ENCODE results near the gene ADORA2B.

ADORA2B gene

DNA sequence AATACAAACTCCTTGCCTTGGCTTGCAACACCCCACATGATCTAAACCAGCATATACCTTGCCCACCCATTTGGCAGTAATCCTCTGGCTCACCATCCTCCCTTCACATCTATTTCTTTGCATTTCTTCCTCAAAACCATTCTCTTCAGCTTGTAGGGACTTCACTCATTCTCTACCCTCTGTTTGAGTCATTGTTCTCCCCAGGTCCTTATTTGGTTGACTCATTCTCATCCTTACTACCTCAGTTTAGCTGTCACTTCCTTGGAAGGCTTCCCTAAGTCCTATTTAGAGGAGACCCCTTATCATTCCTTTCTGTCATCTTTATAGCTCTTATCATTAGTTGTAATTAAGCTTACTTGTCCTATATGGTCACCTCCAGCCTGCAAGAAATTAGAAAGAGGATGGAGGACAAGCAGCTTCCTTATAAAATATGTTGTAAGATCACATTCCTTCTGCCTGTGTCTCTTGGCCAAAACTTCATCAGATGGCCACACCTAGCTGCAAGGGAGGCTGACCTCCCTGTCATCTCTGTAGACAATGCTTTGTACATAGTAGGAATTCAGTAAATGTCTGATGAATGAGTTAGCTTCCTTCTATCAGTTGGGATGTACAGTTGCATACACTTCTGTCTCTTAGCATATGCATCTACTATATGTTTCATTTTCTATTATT, 56.4 kb downstream of the ADORA2B start (continued):
- TF ChIP-seq, protein P1, sequence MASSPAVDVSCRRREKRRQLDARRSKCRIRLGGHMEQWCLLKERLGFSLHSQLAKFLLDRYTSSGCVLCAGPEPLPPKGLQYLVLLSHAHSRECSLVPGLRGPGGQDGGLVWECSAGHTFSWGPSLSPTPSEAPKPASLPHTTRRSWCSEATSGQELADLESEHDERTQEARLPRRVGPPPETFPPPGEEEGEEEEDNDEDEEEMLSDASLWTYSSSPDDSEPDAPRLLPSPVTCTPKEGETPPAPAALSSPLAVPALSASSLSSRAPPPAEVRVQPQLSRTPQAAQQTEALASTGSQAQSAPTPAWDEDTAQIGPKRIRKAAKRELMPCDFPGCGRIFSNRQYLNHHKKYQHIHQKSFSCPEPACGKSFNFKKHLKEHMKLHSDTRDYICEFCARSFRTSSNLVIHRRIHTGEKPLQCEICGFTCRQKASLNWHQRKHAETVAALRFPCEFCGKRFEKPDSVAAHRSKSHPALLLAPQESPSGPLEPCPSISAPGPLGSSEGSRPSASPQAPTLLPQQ (tag by site-specific recombination; IDR thresholded peaks at IDR 0.05): no peak
- TF ChIP-seq ZNF629 (tag by site-specific recombination; IDR thresholded peaks at IDR 0.05) (no peak), ZNF2 (tag by site-specific recombination; IDR thresholded peaks at IDR 0.05) (no peak), ZNF175 (tag by site-specific recombination; IDR thresholded peaks at IDR 0.05) (no peak)

DNA sequence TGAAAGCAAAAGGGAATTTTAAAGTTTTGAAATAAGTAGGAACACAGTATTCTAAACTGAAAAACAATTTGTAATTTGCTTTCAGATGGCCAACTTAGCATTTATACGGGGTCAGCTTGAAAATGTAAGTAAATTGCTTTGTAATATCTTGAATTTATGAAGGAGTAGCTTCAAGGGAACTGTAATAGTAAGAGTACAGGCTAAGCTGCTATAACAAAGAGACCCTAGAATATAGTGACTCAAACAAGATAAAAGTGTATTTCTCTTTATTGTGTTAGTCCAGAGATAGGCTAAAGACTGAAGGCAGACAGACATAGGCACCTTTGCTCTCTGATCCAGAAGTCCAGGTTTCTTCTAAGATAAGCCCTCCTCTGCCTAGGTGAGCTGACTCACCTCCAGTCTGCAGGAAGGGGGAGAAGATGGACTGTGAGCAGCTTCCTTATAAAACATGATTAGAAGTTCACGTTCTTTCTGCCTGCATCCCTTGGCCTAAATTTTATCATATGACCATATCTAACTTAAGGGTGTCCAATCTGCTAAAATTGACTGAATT, 57.9 kb downstream of the ADORA2B start:
- no peaks in the 10 kb centered on the region for H3K9me3 ChIP-seq (ENCODE audit: control insufficient read depth, insufficient read depth, low read depth, low read length)
- POLR2A ChIA-PET: no interaction called here
- no peaks in the 10 kb centered on the region for H3K4me1 ChIP-seq (ENCODE audit: control insufficient read depth, insufficient read depth, low read length)
- peaks cover 60 to 72% of the 10 kb centered on the region in 2 experiments for H3K36me3 ChIP-seq (ENCODE audit: control insufficient read depth in 2 of 2, insufficient read depth in 1 of 2, low read length in 2 of 2)
- TF ChIP-seq, protein P2, sequence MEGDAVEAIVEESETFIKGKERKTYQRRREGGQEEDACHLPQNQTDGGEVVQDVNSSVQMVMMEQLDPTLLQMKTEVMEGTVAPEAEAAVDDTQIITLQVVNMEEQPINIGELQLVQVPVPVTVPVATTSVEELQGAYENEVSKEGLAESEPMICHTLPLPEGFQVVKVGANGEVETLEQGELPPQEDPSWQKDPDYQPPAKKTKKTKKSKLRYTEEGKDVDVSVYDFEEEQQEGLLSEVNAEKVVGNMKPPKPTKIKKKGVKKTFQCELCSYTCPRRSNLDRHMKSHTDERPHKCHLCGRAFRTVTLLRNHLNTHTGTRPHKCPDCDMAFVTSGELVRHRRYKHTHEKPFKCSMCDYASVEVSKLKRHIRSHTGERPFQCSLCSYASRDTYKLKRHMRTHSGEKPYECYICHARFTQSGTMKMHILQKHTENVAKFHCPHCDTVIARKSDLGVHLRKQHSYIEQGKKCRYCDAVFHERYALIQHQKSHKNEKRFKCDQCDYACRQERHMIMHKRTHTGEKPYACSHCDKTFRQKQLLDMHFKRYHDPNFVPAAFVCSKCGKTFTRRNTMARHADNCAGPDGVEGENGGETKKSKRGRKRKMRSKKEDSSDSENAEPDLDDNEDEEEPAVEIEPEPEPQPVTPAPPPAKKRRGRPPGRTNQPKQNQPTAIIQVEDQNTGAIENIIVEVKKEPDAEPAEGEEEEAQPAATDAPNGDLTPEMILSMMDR (tag by site-specific recombination; IDR thresholded peaks at IDR 0.05): no peak
- TF ChIP-seq ZNF274 (IDR thresholded peaks at IDR 0.05; ENCODE audit: low read length) (no peak), ZNF274 (tag by site-specific recombination; IDR thresholded peaks at IDR 0.05; ENCODE audit: borderline replicate concordance) (no peak), ZNF112 (tag by site-specific recombination; IDR thresholded peaks at IDR 0.05) (no peak), SP2 (tag by site-specific recombination; IDR thresholded peaks at IDR 0.05) (no peak), ZNF664 (tag by site-specific recombination; IDR thresholded peaks at IDR 0.05) (no peak), ZNF366 (tag by site-specific recombination; conservative IDR thresholded peaks at IDR 0.05) (no peak), ZNF37A (tag by site-specific recombination; IDR thresholded peaks at IDR 0.05) (no peak), GLIS2 (tag by site-specific recombination; IDR thresholded peaks at IDR 0.05) (no peak), OSR2 (tag by site-specific recombination; IDR thresholded peaks at IDR 0.05) (no peak), RBAK (tag by site-specific recombination; IDR thresholded peaks at IDR 0.05) (no peak), ZBTB20 (tag by site-specific recombination; IDR thresholded peaks at IDR 0.05) (no peak), KLF9 (tag by site-specific recombination; IDR thresholded peaks at IDR 0.05; ENCODE audit: low read depth) (no peak), ZNF596 (tag by site-specific recombination; IDR thresholded peaks at IDR 0.05) (no peak), ZNF473 (tag by site-specific recombination; IDR thresholded peaks at IDR 0.05) (no peak)
- TF ChIP-seq, protein P3, sequence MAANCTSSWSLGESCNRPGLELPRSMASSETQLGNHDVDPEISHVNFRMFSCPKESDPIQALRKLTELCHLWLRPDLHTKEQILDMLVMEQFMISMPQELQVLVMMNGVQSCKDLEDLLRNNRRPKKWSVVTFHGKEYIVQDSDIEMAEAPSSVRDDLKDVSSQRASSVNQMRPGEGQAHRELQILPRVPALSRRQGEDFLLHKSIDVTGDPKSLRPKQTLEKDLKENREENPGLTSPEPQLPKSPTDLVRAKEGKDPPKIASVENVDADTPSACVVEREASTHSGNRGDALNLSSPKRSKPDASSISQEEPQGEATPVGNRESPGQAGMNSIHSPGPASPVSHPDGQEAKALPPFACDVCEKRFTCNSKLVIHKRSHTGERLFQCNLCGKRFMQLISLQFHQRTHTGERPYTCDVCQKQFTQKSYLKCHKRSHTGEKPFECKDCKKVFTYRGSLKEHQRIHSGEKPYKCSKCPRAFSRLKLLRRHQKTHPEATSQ (tag by site-specific recombination; IDR thresholded peaks at IDR 0.05): no peak
- TF ChIP-seq, protein P4, sequence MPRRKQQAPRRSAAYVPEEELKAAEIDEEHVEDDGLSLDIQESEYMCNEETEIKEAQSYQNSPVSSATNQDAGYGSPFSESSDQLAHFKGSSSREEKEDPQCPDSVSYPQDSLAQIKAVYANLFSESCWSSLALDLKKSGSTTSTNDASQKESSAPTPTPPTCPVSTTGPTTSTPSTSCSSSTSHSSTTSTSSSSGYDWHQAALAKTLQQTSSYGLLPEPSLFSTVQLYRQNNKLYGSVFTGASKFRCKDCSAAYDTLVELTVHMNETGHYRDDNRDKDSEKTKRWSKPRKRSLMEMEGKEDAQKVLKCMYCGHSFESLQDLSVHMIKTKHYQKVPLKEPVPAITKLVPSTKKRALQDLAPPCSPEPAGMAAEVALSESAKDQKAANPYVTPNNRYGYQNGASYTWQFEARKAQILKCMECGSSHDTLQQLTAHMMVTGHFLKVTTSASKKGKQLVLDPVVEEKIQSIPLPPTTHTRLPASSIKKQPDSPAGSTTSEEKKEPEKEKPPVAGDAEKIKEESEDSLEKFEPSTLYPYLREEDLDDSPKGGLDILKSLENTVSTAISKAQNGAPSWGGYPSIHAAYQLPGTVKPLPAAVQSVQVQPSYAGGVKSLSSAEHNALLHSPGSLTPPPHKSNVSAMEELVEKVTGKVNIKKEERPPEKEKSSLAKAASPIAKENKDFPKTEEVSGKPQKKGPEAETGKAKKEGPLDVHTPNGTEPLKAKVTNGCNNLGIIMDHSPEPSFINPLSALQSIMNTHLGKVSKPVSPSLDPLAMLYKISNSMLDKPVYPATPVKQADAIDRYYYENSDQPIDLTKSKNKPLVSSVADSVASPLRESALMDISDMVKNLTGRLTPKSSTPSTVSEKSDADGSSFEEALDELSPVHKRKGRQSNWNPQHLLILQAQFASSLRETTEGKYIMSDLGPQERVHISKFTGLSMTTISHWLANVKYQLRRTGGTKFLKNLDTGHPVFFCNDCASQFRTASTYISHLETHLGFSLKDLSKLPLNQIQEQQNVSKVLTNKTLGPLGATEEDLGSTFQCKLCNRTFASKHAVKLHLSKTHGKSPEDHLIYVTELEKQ (tag by site-specific recombination; IDR thresholded peaks at IDR 0.05; ENCODE audit: borderline replicate concordance): no peak
- TF ChIP-seq, protein P5, sequence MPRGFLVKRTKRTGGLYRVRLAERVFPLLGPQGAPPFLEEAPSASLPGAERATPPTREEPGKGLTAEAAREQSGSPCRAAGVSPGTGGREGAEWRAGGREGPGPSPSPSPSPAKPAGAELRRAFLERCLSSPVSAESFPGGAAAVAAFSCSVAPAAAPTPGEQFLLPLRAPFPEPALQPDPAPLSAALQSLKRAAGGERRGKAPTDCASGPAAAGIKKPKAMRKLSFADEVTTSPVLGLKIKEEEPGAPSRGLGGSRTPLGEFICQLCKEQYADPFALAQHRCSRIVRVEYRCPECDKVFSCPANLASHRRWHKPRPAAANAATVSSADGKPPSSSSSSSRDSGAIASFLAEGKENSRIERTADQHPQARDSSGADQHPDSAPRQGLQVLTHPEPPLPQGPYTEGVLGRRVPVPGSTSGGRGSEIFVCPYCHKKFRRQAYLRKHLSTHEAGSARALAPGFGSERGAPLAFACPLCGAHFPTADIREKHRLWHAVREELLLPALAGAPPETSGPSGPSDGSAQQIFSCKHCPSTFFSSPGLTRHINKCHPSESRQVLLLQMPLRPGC (tag by site-specific recombination; IDR thresholded peaks at IDR 0.05): no peak
- no peak overlapping the region for H3K27ac ChIP-seq (ENCODE audit: extremely low read depth, low read depth, low read length)
- H3K4me3 ChIP-seq (ENCODE audit: low read depth, low read length): no peak overlapping the region
- CTCF ChIA-PET: interaction anchor here (0.6 kb wide), 1 partner anchor 227 kb away, joined by 8 read pairs; no protein-coding TSS in a partner anchor

All from HEK293 (cell line).